GM21528 (cell line): ENCODE measurements around the gene ZDHHC11B.
A peak's percentile ranks its signal among the peaks of the same experiment; 100 is the strongest.
"Not testable (repeated sequence)": the region's sequence is repeated elsewhere in the genome, so short reads cannot be mapped to it uniquely, and the experiment has no call there.

ENCODE experiments used
- ATAC-seq: cut with Tn5 transposase; IDR thresholded peaks from one replicate; pipeline ENCODE4 v1.9.1; 2021; ENCODE audit warnings: mild to moderate bottlenecking, moderate library complexity; ENCODE audit not compliant: unreplicated experiment, low FRiP score

The ZDHHC11B gene

DNA sequence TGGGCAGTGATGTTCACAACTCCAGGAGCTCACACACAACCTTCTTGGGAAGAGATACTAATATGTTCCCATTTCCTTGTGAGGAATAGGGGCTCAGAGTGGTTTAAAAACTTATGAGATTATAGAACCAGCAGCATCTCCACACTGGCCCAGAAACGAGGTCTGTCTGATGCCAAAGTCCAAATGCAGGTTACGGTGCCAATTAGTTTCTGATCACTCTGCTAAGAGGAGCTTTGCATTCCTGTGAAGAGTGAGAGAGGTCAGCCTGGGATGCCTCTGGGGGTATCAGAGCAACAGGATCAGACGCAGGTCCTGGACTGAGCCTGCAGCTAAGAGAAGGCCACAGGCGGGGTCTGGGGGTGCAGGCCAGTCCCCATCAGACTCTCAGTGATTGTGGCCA lies 61.2 kb downstream of the ZDHHC11B start:
- not testable (repeated sequence) for ATAC-seq

GRCh38 chr5:719379-719778 lies 65.2 kb downstream of the ZDHHC11B start:
- not testable (repeated sequence) for ATAC-seq

- ATAC-seq, result no peak
Measured at GRCh38 chr5:717143-717542, 67.4 kb downstream of the ZDHHC11B start.

DNA sequence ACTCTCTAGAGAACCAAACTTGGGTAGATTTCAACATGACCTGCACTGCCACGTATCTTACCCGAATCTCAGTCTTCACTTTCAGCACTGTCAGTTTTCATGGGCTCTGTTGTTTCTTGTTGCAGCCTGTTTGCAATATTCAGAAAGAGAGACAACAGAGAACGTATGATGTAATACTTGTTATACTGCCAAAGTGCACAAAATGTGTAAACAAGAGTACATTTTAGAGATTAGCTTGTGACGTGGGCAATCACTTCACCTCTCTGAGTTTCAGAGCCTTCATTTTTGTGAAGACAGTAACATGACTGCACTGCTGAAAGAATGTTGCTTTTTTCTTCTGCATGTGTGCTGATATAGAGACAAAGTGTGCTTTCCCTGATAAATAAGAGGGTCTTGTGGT lies 67.8 kb downstream of the ZDHHC11B start:
- not testable (repeated sequence) for ATAC-seq

- ATAC-seq, result not testable (repeated sequence)
Measured at GRCh38 chr5:715636-716035, 68.9 kb downstream of the ZDHHC11B start.

- ATAC-seq, result not testable (repeated sequence)
Measured at GRCh38 chr5:714215-715118, 70.1 kb downstream of the ZDHHC11B start.

DNA sequence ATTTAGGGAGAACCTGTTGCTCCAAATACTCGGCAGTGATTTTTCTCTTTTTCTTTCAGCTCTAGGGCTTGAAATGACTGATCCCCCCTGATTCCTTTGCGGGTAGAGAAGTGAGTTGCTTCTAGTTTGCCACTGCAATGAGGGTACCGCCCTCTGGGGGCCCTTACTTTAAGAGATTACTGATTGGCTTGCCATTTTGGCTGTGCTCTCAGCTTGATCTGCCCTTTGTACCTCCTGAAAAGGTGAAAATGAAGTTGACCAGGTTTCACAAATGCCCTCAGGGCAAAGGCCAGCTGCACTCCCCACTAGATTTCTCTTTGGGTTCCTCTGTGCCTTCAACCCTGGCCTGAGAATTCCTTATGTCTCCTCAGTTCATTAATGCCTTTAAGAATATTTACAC lies 70.8 kb downstream of the ZDHHC11B start:
- ATAC-seq, result not testable (repeated sequence)

DNA sequence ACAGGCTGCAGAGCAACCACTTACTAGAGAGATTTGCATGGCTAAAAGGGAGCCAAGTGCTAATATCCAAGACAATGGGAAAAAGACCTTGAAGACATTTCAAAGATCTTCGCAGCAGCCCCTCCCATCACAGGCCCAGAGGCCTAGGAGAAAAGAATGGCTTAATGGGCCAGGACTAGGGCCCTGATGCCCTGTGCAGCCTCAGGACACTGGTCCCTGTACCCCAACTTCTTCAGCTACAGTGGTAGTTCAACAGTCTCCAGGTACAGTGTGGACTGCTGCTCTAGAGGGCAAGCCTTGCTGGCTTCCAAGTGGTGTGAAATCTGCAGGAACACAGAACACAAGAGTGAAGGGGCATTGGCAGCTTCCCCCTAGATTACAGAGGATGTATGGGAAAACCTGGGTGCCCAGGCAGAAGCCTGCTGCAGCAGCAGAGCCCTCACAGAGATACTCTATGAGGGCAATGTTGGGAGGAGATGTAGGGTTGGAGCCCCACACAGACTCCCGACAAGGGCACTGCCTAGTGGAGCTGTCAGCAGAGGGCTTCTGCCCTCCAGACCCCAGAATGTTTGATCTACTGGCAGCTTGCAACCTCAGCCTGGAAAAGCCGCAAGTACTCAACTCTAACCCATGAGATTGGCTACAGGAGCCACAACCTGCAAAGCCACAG lies 75.5 kb downstream of the ZDHHC11B start:
- not testable (repeated sequence) for ATAC-seq

GRCh38 chr5:708374-708773 lies 76.2 kb downstream of the ZDHHC11B start:
- ATAC-seq, result not testable (repeated sequence)

DNA sequence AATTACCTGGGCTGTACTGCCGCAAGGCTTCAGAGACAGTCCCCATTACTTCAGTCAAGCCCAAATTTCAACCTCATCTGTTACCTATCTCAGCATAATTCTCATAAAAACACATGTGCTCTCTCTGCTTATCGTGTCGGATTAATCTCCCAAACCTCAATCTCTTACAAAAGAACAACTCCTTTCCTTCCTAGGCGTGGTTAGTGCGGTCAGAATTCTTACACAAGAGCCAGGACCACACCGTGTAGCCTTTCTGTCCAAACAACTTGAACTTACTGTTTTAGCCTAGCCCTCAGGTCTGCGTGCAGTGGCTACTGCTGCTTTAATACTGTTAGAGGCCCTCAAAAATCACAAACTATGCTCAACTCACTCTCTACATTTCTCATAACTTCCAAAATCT lies 78.4 kb downstream of the ZDHHC11B start:
- ATAC-seq, result not testable (repeated sequence)

- not testable (repeated sequence) for ATAC-seq
Measured at GRCh38 chr5:696753-697702, 87.5 kb downstream of the ZDHHC11B start.

- not testable (repeated sequence) for ATAC-seq
Measured at GRCh38 chr5:696191-696590, 88.3 kb downstream of the ZDHHC11B start.

DNA sequence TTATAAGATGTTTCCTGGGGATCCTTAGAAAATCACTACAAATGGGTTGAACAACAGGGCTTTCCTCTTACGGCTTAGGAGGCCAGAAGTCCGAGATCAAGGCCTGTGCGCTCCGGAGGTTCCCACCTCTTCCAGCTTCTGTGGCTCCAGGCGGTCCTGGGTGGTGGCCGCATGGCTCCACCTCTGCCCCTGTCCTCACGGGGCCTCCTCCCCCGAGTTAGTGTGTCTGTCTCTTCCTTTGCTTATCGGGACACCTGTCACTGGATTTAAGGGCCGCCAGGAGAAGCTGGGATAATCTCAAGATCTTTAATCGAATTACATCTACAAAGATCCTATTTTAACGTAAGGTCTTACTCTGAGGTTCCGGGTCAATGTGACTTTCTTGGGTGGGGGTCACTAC lies 89.1 kb downstream of the ZDHHC11B start:
- not testable (repeated sequence) for ATAC-seq

DNA sequence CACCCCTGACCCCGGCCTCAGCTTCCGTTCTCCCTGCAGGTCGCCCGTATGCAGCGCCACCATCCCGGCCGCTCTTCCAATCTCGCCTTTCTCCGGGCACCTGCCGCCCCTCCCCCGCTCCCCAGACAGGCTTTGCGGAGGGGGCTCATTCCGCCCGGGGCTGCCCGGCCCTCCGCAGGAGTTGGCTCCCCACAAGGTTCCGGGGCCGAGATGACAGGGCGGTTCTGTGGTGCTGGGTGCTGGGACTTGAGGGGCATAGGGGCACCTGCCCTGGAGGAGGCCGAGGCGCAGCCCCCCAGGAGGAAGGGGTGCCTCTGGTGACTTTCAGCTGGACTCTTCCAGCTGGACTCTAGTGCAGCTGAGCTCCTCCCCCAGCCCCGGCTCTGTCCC lies 90.5 kb downstream of the ZDHHC11B start:
- ATAC-seq, result not testable (repeated sequence)

DNA sequence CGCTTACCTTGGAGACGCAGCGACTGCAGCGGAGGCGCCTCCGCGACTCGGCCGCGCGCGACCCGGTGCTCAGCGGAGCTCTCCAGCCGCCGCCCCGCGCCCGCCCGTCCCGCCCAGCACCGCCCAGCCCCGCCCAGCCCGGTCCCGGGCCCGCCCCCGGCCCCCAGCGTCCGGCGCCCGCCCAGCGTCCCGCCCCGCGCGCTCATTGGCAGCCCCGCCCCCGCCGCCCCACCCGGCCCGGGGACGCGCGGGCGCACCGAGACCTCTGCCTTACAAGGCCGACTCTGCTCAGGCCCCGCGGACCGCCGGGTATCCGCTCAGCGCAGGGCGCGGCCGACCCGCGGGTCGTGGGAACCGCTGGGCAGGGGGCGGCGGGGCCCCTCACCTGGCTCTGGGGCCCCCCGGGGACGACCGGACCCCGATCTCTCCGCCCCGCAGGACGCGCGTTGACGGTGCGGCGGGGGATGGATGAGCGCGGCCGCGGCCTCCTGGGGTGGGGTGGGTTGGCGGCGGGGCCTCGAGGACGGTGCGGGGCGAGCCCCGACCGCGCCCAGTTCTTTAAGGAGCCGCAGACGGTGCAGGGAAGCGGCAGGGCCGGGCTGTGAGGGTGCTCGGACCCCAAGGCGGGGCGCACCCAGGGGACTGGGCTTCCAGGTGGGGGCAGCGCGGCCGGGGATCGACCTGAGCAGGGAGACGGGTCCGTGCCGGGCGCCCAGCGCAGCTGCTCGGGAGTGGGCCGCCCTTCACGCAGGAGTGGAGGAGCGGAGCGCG lies 91.1 kb downstream of the ZDHHC11B start, which contains the start of gene TPPP:
TPPP (minus strand) TSS at position 82 of the 771 bp plus-strand sequence. CDS start 15,292 bp downstream, outside the sequence.
- ATAC-seq, result peak; percentile 59

GRCh38 chr5:692529-693041 lies 91.9 kb downstream of the ZDHHC11B start:
- not testable (repeated sequence) for ATAC-seq

DNA sequence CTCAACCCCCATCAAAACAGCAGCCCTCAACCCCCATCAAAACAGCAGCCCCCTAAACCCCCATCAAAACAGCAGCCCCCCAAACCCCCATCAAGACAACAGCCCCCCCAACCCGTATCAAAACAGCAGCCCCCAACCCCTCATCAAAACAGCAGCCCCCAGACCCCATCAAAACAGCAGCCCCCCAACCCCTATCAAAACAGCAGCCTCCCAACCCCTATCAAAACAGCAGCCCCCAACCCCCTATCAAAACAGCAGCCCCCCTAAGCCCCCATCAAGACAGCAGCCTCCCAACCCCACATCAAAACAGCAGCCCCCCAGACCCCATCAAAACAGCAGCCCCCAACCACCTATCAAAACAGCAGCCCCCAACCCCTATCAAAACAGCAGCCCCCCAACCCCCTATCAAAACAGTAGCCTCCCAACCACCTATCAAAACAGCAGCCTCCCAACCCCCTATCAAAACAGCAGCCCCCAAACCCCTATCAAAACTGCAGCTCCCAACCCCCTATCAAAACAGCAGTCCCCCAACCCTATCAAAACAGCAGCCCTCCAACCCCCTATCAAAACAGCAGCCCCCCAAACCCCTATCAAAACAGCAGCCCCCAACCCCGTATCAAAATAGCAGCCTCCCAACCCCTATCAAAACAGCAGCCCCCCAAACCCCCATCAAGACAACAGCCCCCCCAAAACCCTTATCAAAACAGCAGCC lies 92.6 kb downstream of the ZDHHC11B start:
- no peak for ATAC-seq

GRCh38 chr5:691049-691448 lies 93.5 kb downstream of the ZDHHC11B start:
- ATAC-seq, result not testable (repeated sequence)

DNA sequence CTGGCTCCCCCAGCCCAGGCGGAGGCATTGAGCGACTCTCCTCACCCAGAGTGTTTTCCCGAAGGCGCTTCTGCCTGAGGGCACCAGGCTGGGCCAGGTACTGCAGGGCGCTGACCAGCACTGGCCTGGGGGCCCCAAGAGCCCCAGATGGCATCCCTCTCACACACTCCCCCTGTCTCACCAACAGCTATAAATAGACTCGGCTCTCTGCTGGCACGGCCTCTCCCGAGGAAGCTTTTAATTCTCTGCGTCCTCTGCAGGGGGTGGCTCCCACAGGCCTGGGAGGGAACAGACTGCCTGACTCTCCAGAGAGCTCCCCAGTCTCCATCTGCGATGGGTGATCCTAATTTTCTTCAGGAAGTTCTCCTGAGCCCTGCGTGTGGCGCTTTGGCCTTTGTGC lies 94.2 kb downstream of the ZDHHC11B start:
- not testable (repeated sequence) for ATAC-seq
